Measurements from ENCODE around the gene ZNF737.
"Not testable (repeated sequence)": the region's sequence is repeated elsewhere in the genome, so short reads cannot be mapped to it uniquely, and the experiment has no call there.

The ZNF737 gene

GRCh38 chr19:20565321-20566018 is at the start of gene ZNF737:
ZNF737 (minus strand) TSS chr19:20565781; CDS start chr19:20565640, 141 bp downstream.
- DNase-seq (ENCODE audit: low read depth), result peak; percentile 88

GRCh38 chr19:20614971-20615370 is 49.4 kb upstream of the ZNF737 start:
- not testable (repeated sequence) for DNase-seq (ENCODE audit: low read depth)

- DNase-seq (ENCODE audit: low read depth), result no peak
These were observed 47.2 kb upstream of the ZNF737 start for GRCh38 chr19:20612711-20613316.

- no peak for DNase-seq (ENCODE audit: low read depth)
These were observed 46.3 kb upstream of the ZNF737 start for GRCh38 chr19:20611866-20612265.

GRCh38 chr19:20607943-20608342 is 42.4 kb upstream of the ZNF737 start:
- DNase-seq (ENCODE audit: low read depth), result no peak

GRCh38 chr19:20558571-20558970 is 7.0 kb downstream of the ZNF737 start:
- no peak for DNase-seq (ENCODE audit: low read depth)

- no peak for DNase-seq (ENCODE audit: low read depth)
These were observed 7.6 kb downstream of the ZNF737 start for GRCh38 chr19:20558011-20558410.

- not testable (repeated sequence) for DNase-seq (ENCODE audit: low read depth)
These were observed 20.8 kb downstream of the ZNF737 start for GRCh38 chr19:20544667-20545333.

- not testable (repeated sequence) for DNase-seq (ENCODE audit: low read depth)
These were observed 35.3 kb downstream of the ZNF737 start for GRCh38 chr19:20530303-20530702.

GRCh38 chr19:20513189-20513904 is 52.2 kb downstream of the ZNF737 start:
- DNase-seq (ENCODE audit: low read depth), result no peak

GRCh38 chr19:20503476-20503875 is 62.1 kb downstream of the ZNF737 start:
- no peak for DNase-seq (ENCODE audit: low read depth)

All from activated T-cell treated with anti-CD3 and anti-CD28 coated beads for 1 hour (primary cell).